Measurements from ENCODE around the gene CLSTN3. TPM values are rescaled to one million over a fixed set of nuclear protein-coding genes. Genes with fewer than 3 reads are reported as not detected.

Gene CLSTN3
- total and polyA plus RNA-seq, 7 experiments from 2014 or later: 1.1 to 76.3 (median 25.5) TPM

GRCh38 chr12:7093892-7094291, 36.3 kb upstream of the CLSTN3 start:
- Mint-ChIP-seq H3K27ac (peak overlapping the region in 1 of 9 donors; percentile 18), H3K4me3 (peak overlapping the region in 1 of 10 donors; percentile 32), H3K36me3 (peaks cover 0 to 8% (median 6%) of the 10 kb centered on the region in 5 donors), H3K9me3 (no peaks in the 10 kb centered on the region), H3K27me3 (no peaks in the 10 kb centered on the region), H3K4me1 (peaks cover 0 to 14% (median 9%) of the 10 kb centered on the region in 7 donors)
- H3K27me3 ChIP-seq (ENCODE audit: control insufficient read depth in 2 of 2, insufficient read depth in 2 of 2, low read length in 2 of 2): no peaks in the 10 kb centered on the region
- CTCF ChIA-PET: interaction anchor here (0.7 to 2.1 kb wide), 4 partner anchors 18 to 226 kb away, joined by 4 to 14 read pairs (median 6); partner anchors contain the start of gene LPCAT3
- no peaks in the 10 kb centered on the region for H3K9me3 ChIP-seq (ENCODE audit: control insufficient read depth in 2 of 3, low read length in 3 of 3)
- no peak for ATAC-seq
- peaks cover 7 to 8% of the 10 kb centered on the region in 2 donors for H3K4me1 ChIP-seq (ENCODE audit: control insufficient read depth in 2 of 2, insufficient read depth in 2 of 2, low read length in 2 of 2)
- H3K27ac ChIP-seq (ENCODE audit: low read depth, low read length): no peak overlapping the region
- no peak overlapping the region for H3K4me3 ChIP-seq (ENCODE audit: low read length)
- intact Hi-C loops (cut with micrococcal nuclease): loop anchor here in 1 of 2 donors (5.0 kb wide), 2 partner anchors 122 to 227 kb away; partner anchors contain the start of genes EMG1, PHB2 and TPI1
- no peak for DNase-seq
- H3K36me3 ChIP-seq (ENCODE audit: control insufficient read depth in 2 of 3, insufficient read depth in 3 of 3, low read length in 3 of 3): peaks cover 0 to 6% (median 0%) of the 10 kb centered on the region in 3 experiments
- POLR2A ChIA-PET: interaction anchor here (0.6 kb wide), 1 partner anchor 150 kb away, joined by 3 read pairs; no protein-coding TSS in a partner anchor

- CTCF ChIA-PET: interaction anchor here (0.6 to 2.8 kb wide), 5 partner anchors 12 to 431 kb away, joined by 3 to 13 read pairs (median 4); partner anchors contain the start of gene C1RL
- Mint-ChIP-seq H3K4me1 (peaks cover 0 to 14% (median 11%) of the 10 kb centered on the region in 7 donors), H3K4me3 (no peak overlapping the region), H3K27ac (peak overlapping the region in 1 of 9 donors; percentile 66), H3K9me3 (no peaks in the 10 kb centered on the region), H3K36me3 (peaks cover 0 to 8% (median 6%) of the 10 kb centered on the region in 5 donors), H3K27me3 (no peaks in the 10 kb centered on the region)
- Histone ChIP-seq H3K9me3 (ENCODE audit: control insufficient read depth in 2 of 3, low read length in 3 of 3) (no peaks in the 10 kb centered on the region), H3K27ac (ENCODE audit: low read depth, low read length) (no peak overlapping the region), H3K4me1 (ENCODE audit: control insufficient read depth in 2 of 2, insufficient read depth in 2 of 2, low read length in 2 of 2) (peaks cover 7 to 8% of the 10 kb centered on the region in 2 donors), H3K27me3 (ENCODE audit: control insufficient read depth in 2 of 2, insufficient read depth in 2 of 2, low read length in 2 of 2) (no peaks in the 10 kb centered on the region), H3K4me3 (ENCODE audit: low read length) (no peak overlapping the region), H3K36me3 (ENCODE audit: control insufficient read depth in 2 of 3, insufficient read depth in 3 of 3, low read length in 3 of 3) (peaks cover 0 to 12% (median 3%) of the 10 kb centered on the region in 3 experiments)
- DNase-seq: no peak
- ATAC-seq: no peak
- POLR2A ChIA-PET: interaction anchor here (0.8 to 2.2 kb wide), 3 partner anchors 8 to 153 kb away, joined by 4 to 7 read pairs (median 5); partner anchors contain the start of genes C12orf57, C1RL and RNU7-1
- intact Hi-C loops (cut with micrococcal nuclease): no loop called here
Observed at GRCh38 chr12:7096006-7096932, 33.9 kb upstream of the CLSTN3 start.

GRCh38 chr12:7096979-7097378, 33.2 kb upstream of the CLSTN3 start:
- POLR2A ChIA-PET: interaction anchor here (1.4 kb wide), 1 partner anchor 12 kb away, joined by 5 read pairs; the partner anchor contains the start of gene C1RL
- peaks cover 0 to 8% (median 6%) of the 10 kb centered on the region in 5 donors for H3K36me3 Mint-ChIP-seq

GRCh38 chr12:7099290-7099996, 30.7 kb upstream of the CLSTN3 start:
- H3K27me3 Mint-ChIP-seq: no peaks in the 10 kb centered on the region
- Histone ChIP-seq H3K4me1 (ENCODE audit: control insufficient read depth in 2 of 2, insufficient read depth in 2 of 2, low read length in 2 of 2) (no peaks in the 10 kb centered on the region), H3K4me3 (ENCODE audit: low read length) (no peak overlapping the region), H3K27ac (ENCODE audit: low read depth, low read length) (no peak overlapping the region), H3K27me3 (ENCODE audit: control insufficient read depth in 2 of 2, insufficient read depth in 2 of 2, low read length in 2 of 2) (no peaks in the 10 kb centered on the region), H3K9me3 (ENCODE audit: control insufficient read depth in 2 of 3, low read length in 3 of 3) (no peaks in the 10 kb centered on the region), H3K36me3 (ENCODE audit: control insufficient read depth in 2 of 3, insufficient read depth in 3 of 3, low read length in 3 of 3) (peaks cover 0 to 23% (median 3%) of the 10 kb centered on the region in 3 experiments)
- intact Hi-C loops (cut with micrococcal nuclease): no loop called here
- DNase-seq (no peak), ATAC-seq (no peak)
- peak overlapping the region in 3 of 9 donors; percentile 22 to 68 (median 53) for H3K27ac Mint-ChIP-seq
- no peak overlapping the region for H3K4me3 Mint-ChIP-seq
- no peaks in the 10 kb centered on the region for H3K9me3 Mint-ChIP-seq
- POLR2A ChIA-PET: interaction anchor here (0.6 to 1.4 kb wide), 3 partner anchors 9 to 54 kb away, joined by 3 read pairs; no protein-coding TSS in a partner anchor
- H3K4me1 Mint-ChIP-seq: peaks cover 15 to 23% (median 18%) of the 10 kb centered on the region in 7 donors
- H3K36me3 Mint-ChIP-seq: peaks cover 4 to 17% (median 11%) of the 10 kb centered on the region in 5 donors
- CTCF ChIA-PET: interaction anchor here (0.7 kb wide), 1 partner anchor 175 kb away, joined by 3 read pairs; no protein-coding TSS in a partner anchor

More at GRCh38 chr12:7096979-7097378, 33.2 kb upstream of the CLSTN3 start:
- no peak overlapping the region for H3K4me3 ChIP-seq (ENCODE audit: low read length)
- no peaks in the 10 kb centered on the region for H3K27me3 ChIP-seq (ENCODE audit: control insufficient read depth in 2 of 2, insufficient read depth in 2 of 2, low read length in 2 of 2)
- Mint-ChIP-seq H3K27ac (peak overlapping the region in 2 of 9 donors; percentile 14 to 38), H3K27me3 (no peaks in the 10 kb centered on the region), H3K9me3 (no peaks in the 10 kb centered on the region), H3K4me1 (peaks cover 0 to 12% (median 10%) of the 10 kb centered on the region in 7 donors), H3K4me3 (no peak overlapping the region)
- CTCF ChIA-PET: interaction anchor here (0.7 to 2.8 kb wide), 2 partner anchors 15 to 266 kb away, joined by 3 to 13 read pairs; no protein-coding TSS in a partner anchor
- ATAC-seq (no peak), DNase-seq (no peak)
- no peaks in the 10 kb centered on the region for H3K9me3 ChIP-seq (ENCODE audit: control insufficient read depth in 2 of 3, low read length in 3 of 3)
- H3K36me3 ChIP-seq (ENCODE audit: control insufficient read depth in 2 of 3, insufficient read depth in 3 of 3, low read length in 3 of 3): peaks cover 0 to 17% (median 3%) of the 10 kb centered on the region in 3 experiments
- H3K4me1 ChIP-seq (ENCODE audit: control insufficient read depth in 2 of 2, insufficient read depth in 2 of 2, low read length in 2 of 2): peaks cover 3 to 4% of the 10 kb centered on the region in 2 donors
- H3K27ac ChIP-seq (ENCODE audit: low read depth, low read length): no peak overlapping the region
- intact Hi-C loops (cut with micrococcal nuclease): no loop called here

GRCh38 chr12:7100239-7100638, 29.9 kb upstream of the CLSTN3 start:
- H3K27me3 Mint-ChIP-seq: no peaks in the 10 kb centered on the region
- H3K4me1 Mint-ChIP-seq: peaks cover 15 to 23% (median 18%) of the 10 kb centered on the region in 7 donors
- POLR2A ChIA-PET: interaction anchor here (1.4 kb wide), 1 partner anchor 8 kb away, joined by 3 read pairs; no protein-coding TSS in a partner anchor
- H3K27ac Mint-ChIP-seq: no peak overlapping the region
- H3K4me3 Mint-ChIP-seq: no peak overlapping the region
- Histone ChIP-seq H3K36me3 (ENCODE audit: control insufficient read depth in 2 of 3, insufficient read depth in 3 of 3, low read length in 3 of 3) (peaks cover 0 to 23% (median 3%) of the 10 kb centered on the region in 3 experiments), H3K27me3 (ENCODE audit: control insufficient read depth in 2 of 2, insufficient read depth in 2 of 2, low read length in 2 of 2) (no peaks in the 10 kb centered on the region), H3K9me3 (ENCODE audit: control insufficient read depth in 2 of 3, low read length in 3 of 3) (no peaks in the 10 kb centered on the region), H3K27ac (ENCODE audit: low read depth, low read length) (no peak overlapping the region), H3K4me1 (ENCODE audit: control insufficient read depth in 2 of 2, insufficient read depth in 2 of 2, low read length in 2 of 2) (no peaks in the 10 kb centered on the region), H3K4me3 (ENCODE audit: low read length) (no peak overlapping the region)
- CTCF ChIA-PET: interaction anchor here (0.7 to 0.9 kb wide), 2 partner anchors 11 to 176 kb away, joined by 3 to 4 read pairs; no protein-coding TSS in a partner anchor
- intact Hi-C loops (cut with micrococcal nuclease): no loop called here
- no peak for DNase-seq
- H3K36me3 Mint-ChIP-seq: peaks cover 4 to 23% (median 11%) of the 10 kb centered on the region in 5 donors
- H3K9me3 Mint-ChIP-seq: no peaks in the 10 kb centered on the region
- ATAC-seq: no peak

Measured in naive thymus-derived CD4-positive, alpha-beta T cell (primary cell).